Stimulated activated CD8-positive, alpha-beta memory T cell treated with anti-CD3 and anti-CD28 coated beads, Interleukin-15, amount 100 ng/mL, for 48 hours (primary cell): ENCODE results near the gene GALC.
"Not testable (repeated sequence)": the region's sequence is repeated elsewhere in the genome, so short reads cannot be mapped to it uniquely, and the experiment has no call there.

Source experiments
- DNase-seq, 2 donors: peaks; one replicate each; pipeline ENCODE4 v3.0.0-alpha.2; 2020; ENCODE audit warnings: low read depth in 2 of 2

The GALC gene

GRCh38 chr14:87992718-87993628, at the start of gene GALC:
Gene GALC (minus strand): TSS chr14:87993182. CDS start chr14:87993164, 18 bp downstream.
- peak; percentile 95 for DNase-seq

GRCh38 chr14:88040146-88040545, 47.2 kb upstream of the GALC start:
- DNase-seq: no peak

GRCh38 chr14:88039197-88039596, 46.2 kb upstream of the GALC start:
- DNase-seq: no peak

GRCh38 chr14:88037325-88037724, 44.3 kb upstream of the GALC start:
- DNase-seq: no peak

- DNase-seq: no peak
These were observed 43.4 kb upstream of the GALC start for GRCh38 chr14:88036422-88036821.

GRCh38 chr14:88034076-88034475, 41.1 kb upstream of the GALC start:
- no peak for DNase-seq

- no peak for DNase-seq
These were observed 39.4 kb upstream of the GALC start for GRCh38 chr14:88032373-88032772.

GRCh38 chr14:88030892-88031291, 37.9 kb upstream of the GALC start:
- no peak for DNase-seq

- DNase-seq: no peak
These were observed 37.1 kb upstream of the GALC start for GRCh38 chr14:88030079-88030478.

GRCh38 chr14:88029500-88029899, 36.5 kb upstream of the GALC start:
- DNase-seq: no peak

GRCh38 chr14:88026890-88027289, 33.9 kb upstream of the GALC start:
- no peak for DNase-seq

GRCh38 chr14:88025313-88025712, 32.3 kb upstream of the GALC start:
- no peak for DNase-seq

- DNase-seq: not testable (repeated sequence)
These were observed 31.5 kb upstream of the GALC start for GRCh38 chr14:88024252-88025086.

- no peak for DNase-seq
These were observed 30.7 kb upstream of the GALC start for GRCh38 chr14:88023658-88024187.

GRCh38 chr14:88017535-88017934, 24.6 kb upstream of the GALC start:
- no peak for DNase-seq

GRCh38 chr14:88016768-88017167, 23.8 kb upstream of the GALC start:
- no peak for DNase-seq

GRCh38 chr14:88013750-88014349, 20.9 kb upstream of the GALC start:
- no peak for DNase-seq

- DNase-seq: no peak
These were observed 19.5 kb upstream of the GALC start for GRCh38 chr14:88012495-88012894.

GRCh38 chr14:88010331-88010730, 17.3 kb upstream of the GALC start:
- DNase-seq: no peak

GRCh38 chr14:88009486-88009885, 16.5 kb upstream of the GALC start:
- DNase-seq: no peak

- DNase-seq: no peak
These were observed 15.2 kb upstream of the GALC start for GRCh38 chr14:88008039-88008742.
